Fibroblast of villous mesenchyme (primary cell): Measurements from ENCODE around the gene TGFB1. TPM values are rescaled to one million over a fixed set of nuclear protein-coding genes. Genes with fewer than 3 reads are reported as not detected.

Source experiments
- DNase-seq: peaks from one replicate; pipeline ENCODE4 v3.0.0-alpha.2; 2010; ENCODE audit warnings: low read depth
- H3K4me3 ChIP-seq: 2 replicates; pipeline ENCODE4 v1.5.1; 2011; ENCODE audit warnings: low read depth, mild to moderate bottlenecking, low read length
- CTCF ChIP-seq: IDR thresholded peaks from 2 replicates; pipeline ENCODE4 v1.5.1; 2012; ENCODE audit warnings: low read depth, mild to moderate bottlenecking, low read length; ENCODE audit not compliant: insufficient read depth
- total RNA-seq: library from RNA; depleted of rRNA; stranded (reverse); fragments of >200 nt; gene quantifications from 2 replicates; pipeline ENCODE4 v1.2.3, GENCODE V29; 2012

TGFB1 gene
- total RNA-seq = 7.8 and 16.8 TPM in 2 replicates

GRCh38 chr19:41353466-41354342, at the start of gene TGFB1:
Gene TGFB1 (minus strand): TSS chr19:41353922. CDS start chr19:41353044, 878 bp downstream.
- TF ChIP-seq CTCF = peak; percentile 82
- peak; percentile 94 for DNase-seq
- H3K4me3 ChIP-seq = peak within 1 kb of the TSS; percentile 98

DNA sequence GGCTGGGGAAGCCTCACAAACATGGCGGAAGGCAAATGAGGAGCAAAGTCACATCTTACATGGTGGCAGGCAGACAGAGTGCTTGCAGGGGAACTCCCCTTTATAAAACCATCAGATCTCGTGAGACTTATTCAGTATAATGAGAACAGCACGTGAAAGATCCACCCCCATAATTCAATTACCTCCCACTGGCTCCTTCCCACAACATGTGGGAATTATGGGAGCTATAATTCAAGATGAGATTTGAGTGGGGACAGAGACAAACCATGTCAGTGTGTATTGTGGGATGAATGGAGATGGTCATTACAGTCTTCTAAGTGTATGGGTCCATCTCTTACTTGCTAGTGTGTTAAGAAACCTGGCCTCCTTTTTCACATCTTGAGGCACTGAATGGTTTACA, 48.3 kb upstream of the TGFB1 start:
- DNase-seq = no peak
- H3K4me3 ChIP-seq = no peak overlapping the region
- no peak for TF ChIP-seq CTCF

- DNase-seq = no peak
- TF ChIP-seq CTCF = no peak
- no peak overlapping the region for H3K4me3 ChIP-seq
Observed at GRCh38 chr19:41401483-41401882, 47.8 kb upstream of the TGFB1 start.

DNA sequence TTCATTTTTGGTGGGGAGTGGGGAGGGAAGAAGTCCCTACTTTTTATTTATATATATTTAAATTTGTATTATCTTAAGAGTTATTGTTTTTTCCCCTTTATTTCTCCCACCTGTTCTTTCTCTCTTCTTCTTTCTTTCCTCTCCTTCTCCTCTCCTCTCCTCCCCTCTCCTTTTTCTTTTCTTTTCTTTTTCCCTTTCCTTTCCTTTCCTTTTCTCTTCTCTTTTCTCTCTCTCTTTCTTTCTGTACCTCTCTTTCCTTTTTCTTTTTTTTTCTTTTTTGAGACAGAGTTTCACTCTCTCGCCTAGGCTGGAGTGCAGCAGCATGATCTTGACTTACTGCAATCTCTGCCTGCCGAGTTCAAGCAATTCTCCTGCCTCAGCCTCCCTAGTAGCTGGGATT, 45.8 kb upstream of the TGFB1 start:
- H3K4me3 ChIP-seq = no peak overlapping the region
- DNase-seq = no peak
- TF ChIP-seq CTCF = no peak

DNA sequence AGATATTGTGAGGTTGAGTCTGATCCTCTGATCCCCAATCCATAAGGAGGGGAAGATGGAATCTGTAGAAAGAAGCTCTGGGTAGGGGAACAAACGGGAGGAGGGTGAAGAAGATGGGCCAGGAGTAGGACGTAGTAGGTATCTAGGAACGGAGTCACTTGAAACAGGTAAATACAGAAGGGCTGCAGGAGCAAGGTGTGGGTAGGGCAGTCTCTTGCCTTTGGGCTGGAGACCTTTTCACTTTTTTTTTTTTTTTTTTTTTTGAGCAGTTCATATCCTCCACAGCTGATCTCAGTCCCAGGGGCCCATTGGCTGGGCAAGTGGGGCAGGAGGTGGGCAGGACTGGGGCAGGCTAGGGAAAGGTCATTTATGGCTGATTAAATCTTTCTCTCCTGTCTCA, 45.4 kb upstream of the TGFB1 start:
- no peak for DNase-seq
- H3K4me3 ChIP-seq = no peak overlapping the region
- TF ChIP-seq CTCF = no peak

DNA sequence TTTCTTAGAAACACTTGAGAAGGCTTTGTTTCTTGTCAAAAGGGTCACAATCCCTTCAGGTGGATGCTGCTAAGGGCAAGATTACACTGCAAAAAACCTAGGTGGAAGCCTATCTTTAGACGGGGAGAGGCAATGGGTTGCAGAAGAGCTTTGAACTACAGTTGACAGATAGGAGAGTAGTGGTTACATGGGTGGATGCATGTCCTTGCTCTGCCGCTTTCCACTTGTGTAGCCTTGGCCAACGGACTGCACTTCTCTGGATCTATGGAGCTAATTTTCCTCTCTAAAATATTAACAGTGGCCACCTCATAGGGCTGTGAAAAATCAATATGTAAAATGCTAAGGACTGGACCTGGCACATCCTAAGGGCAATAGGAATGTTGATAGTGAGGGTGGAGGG, 44.9 kb upstream of the TGFB1 start:
- no peak for DNase-seq
- peak overlapping the region; percentile 97 for H3K4me3 ChIP-seq
- TF ChIP-seq CTCF = no peak

DNA sequence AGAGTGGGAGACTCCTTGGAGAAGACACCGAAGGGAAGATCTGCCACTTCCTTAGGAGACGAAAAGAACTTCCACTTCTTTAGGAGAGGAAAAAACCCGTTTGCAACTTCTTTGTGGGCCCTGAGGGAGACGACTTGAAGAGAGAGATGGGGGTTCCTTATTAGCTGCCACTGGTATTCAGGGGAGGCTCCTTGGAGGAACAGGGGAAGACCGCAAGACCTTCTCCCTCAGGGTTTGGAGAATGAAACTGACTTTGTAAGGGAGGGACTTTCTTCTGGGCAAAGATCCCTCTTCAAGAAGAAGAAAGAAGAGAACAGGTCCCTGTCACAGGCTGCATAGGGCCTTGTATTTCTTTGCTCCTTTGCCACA, 44.3 kb upstream of the TGFB1 start:
- peak overlapping the region; percentile 97 for H3K4me3 ChIP-seq
- no peak for TF ChIP-seq CTCF
- DNase-seq = no peak
